Measurements from ENCODE around the gene MBOAT1. TPM values are rescaled to one million over a fixed set of nuclear protein-coding genes. Genes with fewer than 3 reads are reported as not detected.
A peak's percentile ranks its signal among the peaks of the same experiment; 100 is the strongest.

Gene MBOAT1
- total RNA-seq, 1 donor from 2014 or later: 10.9 TPM

DNA sequence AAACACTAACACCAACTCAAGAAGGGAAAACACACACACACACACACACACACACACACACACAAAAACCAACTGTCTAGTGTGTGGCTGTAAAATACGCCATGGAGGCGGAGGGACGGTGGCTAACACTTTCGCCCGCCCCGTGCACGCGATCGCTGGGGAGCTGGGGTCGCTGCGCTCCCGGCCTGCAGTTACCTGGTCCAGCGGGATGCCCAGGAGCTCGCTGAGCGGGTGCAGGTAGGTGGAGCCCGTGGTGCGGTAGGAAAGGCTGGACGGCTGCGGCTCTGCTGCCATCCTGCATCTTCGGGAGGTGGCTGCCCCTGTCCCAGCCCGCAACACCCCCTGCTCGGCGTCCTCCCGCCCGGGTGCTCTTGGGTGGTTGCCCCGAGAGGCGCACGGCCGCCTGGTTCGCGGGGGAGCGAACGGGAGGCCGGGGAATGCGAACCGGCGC is 303 bp downstream of the MBOAT1 start:
- H3K4me3 ChIP-seq (ENCODE audit: low read depth, low read length): peak overlapping the region; percentile 73
- TF ChIP-seq, protein P1, sequence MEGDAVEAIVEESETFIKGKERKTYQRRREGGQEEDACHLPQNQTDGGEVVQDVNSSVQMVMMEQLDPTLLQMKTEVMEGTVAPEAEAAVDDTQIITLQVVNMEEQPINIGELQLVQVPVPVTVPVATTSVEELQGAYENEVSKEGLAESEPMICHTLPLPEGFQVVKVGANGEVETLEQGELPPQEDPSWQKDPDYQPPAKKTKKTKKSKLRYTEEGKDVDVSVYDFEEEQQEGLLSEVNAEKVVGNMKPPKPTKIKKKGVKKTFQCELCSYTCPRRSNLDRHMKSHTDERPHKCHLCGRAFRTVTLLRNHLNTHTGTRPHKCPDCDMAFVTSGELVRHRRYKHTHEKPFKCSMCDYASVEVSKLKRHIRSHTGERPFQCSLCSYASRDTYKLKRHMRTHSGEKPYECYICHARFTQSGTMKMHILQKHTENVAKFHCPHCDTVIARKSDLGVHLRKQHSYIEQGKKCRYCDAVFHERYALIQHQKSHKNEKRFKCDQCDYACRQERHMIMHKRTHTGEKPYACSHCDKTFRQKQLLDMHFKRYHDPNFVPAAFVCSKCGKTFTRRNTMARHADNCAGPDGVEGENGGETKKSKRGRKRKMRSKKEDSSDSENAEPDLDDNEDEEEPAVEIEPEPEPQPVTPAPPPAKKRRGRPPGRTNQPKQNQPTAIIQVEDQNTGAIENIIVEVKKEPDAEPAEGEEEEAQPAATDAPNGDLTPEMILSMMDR (conservative IDR thresholded peaks at IDR 0.05; ENCODE audit: low read depth, low read length): peak; percentile 12
- DNase-seq (ENCODE audit: low read depth): no peak

DNA sequence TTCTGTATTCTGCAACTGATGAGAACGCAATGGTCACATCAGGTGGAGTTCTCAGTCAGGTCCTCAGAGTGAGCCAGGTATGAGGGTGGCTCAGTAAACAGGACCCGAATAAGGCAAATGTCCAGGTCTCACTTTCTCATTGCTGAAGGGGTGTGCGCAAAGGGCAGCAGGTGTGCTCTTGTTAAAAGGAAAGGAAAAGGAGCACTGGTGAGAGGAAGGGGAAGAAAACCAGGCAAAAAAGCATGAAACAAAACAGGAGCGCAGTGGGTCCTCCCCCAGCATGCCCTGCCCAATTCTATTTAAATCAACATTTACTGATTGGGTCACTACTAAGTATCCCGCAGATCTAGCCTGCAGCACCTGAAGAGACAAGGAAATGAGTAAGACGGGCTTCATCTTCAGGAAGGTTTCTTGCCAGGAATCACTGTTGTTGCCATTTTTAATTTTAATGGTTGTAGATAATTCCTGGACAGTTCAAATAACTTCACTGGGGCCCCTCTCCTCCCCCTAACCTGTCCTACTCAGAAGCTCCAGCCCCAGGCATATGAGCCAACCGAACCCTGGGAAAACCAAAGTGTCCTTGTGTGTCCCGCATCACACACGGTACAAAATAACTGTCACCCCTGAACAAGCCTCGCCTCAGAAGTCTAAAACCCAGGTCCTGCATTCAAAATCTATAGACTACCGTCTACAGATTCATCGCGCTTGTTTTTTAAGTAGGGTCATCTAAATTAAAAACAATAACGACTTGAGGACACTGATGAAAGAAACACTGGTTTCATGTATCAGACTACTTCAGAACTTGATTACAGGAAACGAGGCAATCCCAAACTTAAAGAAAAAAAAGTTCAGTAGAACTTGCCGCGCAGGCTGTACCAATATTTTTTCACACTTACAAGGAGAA is 980 bp downstream of the MBOAT1 start:
- DNase-seq (ENCODE audit: low read depth): no peak
- TF ChIP-seq, protein P1 (conservative IDR thresholded peaks at IDR 0.05; ENCODE audit: low read depth, low read length): no peak
- peak overlapping the region; percentile 73 for H3K4me3 ChIP-seq (ENCODE audit: low read depth, low read length)

DNA sequence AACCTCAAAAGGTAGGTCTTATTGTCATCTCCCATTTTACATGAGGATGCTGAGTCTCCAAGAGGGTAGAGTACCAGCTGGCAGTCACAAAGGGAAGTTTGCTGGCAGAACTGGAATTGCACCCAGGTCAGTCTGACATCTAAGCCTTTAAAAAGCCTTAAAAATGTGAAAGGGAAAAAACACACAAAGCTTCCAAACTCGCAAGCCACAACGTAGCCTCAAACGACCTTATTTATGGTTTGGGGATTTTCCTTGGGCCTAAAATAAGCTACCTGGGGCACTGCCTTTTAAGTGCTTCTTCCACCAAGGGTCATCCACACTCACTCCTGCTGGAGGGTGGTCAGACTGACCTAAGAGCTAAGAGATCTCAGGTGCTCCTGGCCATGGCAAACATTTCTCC is 2.1 kb downstream of the MBOAT1 start:
- DNase-seq (ENCODE audit: low read depth): no peak
- H3K4me3 ChIP-seq (ENCODE audit: low read depth, low read length): no peak overlapping the region
- TF ChIP-seq, protein P1 (conservative IDR thresholded peaks at IDR 0.05; ENCODE audit: low read depth, low read length): no peak

DNA sequence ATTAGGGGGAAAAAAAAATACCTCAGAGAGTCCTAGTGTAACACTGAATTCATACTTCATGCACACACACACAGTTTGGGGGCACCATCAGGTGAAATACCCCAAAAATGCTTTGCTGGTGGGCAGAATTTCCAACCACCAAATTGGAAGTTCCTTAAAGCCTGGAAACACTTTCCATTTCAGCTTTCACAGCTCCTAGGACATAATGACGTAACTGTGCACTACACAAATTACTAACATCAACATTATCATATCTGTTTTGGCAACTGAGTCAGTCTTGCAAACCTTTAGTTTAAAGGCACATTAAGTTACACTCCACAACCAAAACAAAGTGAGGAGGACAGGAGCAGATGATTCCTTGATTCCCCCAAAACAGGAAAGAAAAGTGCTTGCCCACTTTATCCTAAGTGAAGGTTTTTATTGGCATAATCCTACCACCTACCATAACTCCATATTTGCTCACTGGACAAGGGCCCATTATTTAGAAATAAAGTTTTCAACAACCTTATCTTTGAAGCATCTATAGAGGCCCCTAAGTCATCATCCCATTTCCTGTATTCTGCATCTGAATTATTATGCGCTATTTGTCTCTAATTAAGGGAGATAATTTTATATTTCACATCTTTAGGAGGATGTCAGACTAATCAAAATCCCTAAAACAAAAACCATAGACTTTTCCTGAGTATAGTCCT is 3.4 kb downstream of the MBOAT1 start:
- H3K4me3 ChIP-seq (ENCODE audit: low read depth, low read length): no peak overlapping the region
- TF ChIP-seq, protein P1 (conservative IDR thresholded peaks at IDR 0.05; ENCODE audit: low read depth, low read length): no peak
- no peak for DNase-seq (ENCODE audit: low read depth)

DNA sequence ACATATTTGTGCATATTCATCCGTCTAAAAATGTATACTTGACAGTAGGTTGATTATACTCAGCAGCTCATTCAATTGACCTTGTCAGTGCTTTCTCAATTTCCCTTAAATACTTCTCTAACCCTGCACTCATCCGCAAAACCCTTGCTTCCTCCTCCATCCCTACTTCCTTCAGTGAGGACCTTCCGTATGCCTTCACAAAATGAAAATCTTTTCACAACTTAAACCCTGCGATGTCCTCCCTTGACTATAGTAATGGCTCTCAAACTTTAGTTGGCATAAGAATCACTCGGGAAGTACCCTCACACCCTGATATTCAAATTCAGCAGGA is 5.2 kb downstream of the MBOAT1 start:
- H3K4me3 ChIP-seq (ENCODE audit: low read depth, low read length): no peak overlapping the region
- no peak for DNase-seq (ENCODE audit: low read depth)
- TF ChIP-seq, protein P1 (conservative IDR thresholded peaks at IDR 0.05; ENCODE audit: low read depth, low read length): no peak

DNA sequence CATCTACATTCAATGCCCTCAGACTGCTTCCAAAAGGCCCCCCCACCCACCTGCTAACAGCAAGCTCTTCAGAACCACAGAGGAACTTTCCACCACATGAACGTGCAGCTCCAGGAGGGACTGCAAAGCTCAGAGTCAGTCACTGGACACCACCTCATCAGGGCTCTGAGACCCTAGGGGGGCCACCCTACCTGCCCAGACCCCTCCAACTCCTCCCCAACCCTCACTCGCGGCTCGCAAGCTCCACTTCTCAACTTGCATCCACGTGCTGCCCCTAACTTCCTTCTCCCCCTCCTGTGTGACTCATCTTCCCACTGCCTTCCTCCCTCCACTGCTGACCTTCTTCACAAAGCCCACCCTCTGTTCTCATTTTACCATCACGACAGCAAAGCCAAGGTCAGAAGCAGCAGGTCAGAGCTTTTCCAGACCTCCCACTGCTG is 6.5 kb downstream of the MBOAT1 start:
- DNase-seq (ENCODE audit: low read depth): no peak
- no peak overlapping the region for H3K4me3 ChIP-seq (ENCODE audit: low read depth, low read length)
- TF ChIP-seq, protein P1 (conservative IDR thresholded peaks at IDR 0.05; ENCODE audit: low read depth, low read length): no peak

All from epithelial cell of proximal tubule (primary cell).